Vagina (tissue), 2 donors: ENCODE data around the gene GMPPB.

Source experiments
- POLR2A ChIP-seq, 2 donors: fragments of 450-650 bp; IDR thresholded peaks; one replicate each; pipeline ENCODE4 v1.6.1; 2017; ENCODE audit warnings: antibody characterized with exemption in 2 of 2, mild to moderate bottlenecking in 2 of 2, moderate library complexity in 2 of 2
- POLR2AphosphoS5 ChIP-seq, 2 donors: sonication (generic); formaldehyde crosslinking; IDR thresholded peaks; one replicate each; pipeline ENCODE4 v1.9.0; 2017; ENCODE audit warnings: antibody characterized with exemption in 2 of 2, mild to moderate bottlenecking in 2 of 2, low read depth in 1 of 2; ENCODE audit not compliant: insufficient read depth in 1 of 2
- TF ChIP-seq, protein P1 (sequence below), 3 experiments: fragments of 450-650 bp in 2 of 3; fragments of 200-600 bp in 1 of 3; sonication (generic) in 1 of 3; IDR thresholded peaks; one replicate each; pipeline ENCODE4 v1.5.1; 2017 to 2019; ENCODE audit warnings: antibody characterized with exemption in 3 of 3, mild to moderate bottlenecking in 2 of 3, moderate library complexity in 2 of 3

DNA sequence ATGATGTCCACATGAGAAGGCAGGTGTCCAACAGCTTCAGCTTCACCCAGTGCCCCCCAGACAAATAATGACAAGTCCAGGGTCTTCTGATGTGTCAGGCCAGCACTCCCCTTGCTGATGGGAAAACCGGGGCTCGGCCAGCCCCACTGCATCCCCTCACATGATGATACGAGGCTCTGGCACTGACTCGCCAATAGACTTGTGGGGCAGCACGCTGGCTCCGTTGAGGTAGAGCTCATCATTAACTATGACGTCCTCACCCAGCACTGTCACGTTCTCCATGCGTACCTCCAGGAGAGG, 2.2 kb downstream of the GMPPB start:
- TF ChIP-seq POLR2AphosphoS5 (IDR thresholded peaks at IDR 0.05; ENCODE audit: insufficient read depth in 1 of 2, low read depth in 1 of 2): no peak
- TF ChIP-seq, protein P1, sequence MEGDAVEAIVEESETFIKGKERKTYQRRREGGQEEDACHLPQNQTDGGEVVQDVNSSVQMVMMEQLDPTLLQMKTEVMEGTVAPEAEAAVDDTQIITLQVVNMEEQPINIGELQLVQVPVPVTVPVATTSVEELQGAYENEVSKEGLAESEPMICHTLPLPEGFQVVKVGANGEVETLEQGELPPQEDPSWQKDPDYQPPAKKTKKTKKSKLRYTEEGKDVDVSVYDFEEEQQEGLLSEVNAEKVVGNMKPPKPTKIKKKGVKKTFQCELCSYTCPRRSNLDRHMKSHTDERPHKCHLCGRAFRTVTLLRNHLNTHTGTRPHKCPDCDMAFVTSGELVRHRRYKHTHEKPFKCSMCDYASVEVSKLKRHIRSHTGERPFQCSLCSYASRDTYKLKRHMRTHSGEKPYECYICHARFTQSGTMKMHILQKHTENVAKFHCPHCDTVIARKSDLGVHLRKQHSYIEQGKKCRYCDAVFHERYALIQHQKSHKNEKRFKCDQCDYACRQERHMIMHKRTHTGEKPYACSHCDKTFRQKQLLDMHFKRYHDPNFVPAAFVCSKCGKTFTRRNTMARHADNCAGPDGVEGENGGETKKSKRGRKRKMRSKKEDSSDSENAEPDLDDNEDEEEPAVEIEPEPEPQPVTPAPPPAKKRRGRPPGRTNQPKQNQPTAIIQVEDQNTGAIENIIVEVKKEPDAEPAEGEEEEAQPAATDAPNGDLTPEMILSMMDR (IDR thresholded peaks at IDR 0.05): no peak
- no peak for TF ChIP-seq POLR2A (IDR thresholded peaks at IDR 0.05)
